GM21381 (cell line): ENCODE measurements around the gene PHC3.

Source experiments
- ATAC-seq: cut with Tn5 transposase; IDR thresholded peaks from one replicate; pipeline ENCODE4 v1.9.1; 2021; ENCODE audit warnings: mild to moderate bottlenecking, moderate library complexity; ENCODE audit not compliant: unreplicated experiment

Gene PHC3

DNA sequence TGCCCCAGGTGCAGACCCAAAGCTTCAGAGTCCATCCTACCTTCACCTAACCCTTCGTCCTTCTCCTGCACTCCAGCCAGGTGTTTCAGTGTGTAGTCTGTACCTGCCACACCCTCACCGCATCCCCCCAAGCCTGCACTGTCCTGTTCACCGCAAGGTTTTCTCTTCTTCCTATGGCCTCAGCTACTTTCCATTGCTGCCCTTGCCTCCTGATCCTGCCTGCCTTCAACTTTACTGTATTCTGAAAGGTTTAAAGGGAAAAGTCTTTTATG is 134.5 kb downstream of the PHC3 start:
- no peak for ATAC-seq

DNA sequence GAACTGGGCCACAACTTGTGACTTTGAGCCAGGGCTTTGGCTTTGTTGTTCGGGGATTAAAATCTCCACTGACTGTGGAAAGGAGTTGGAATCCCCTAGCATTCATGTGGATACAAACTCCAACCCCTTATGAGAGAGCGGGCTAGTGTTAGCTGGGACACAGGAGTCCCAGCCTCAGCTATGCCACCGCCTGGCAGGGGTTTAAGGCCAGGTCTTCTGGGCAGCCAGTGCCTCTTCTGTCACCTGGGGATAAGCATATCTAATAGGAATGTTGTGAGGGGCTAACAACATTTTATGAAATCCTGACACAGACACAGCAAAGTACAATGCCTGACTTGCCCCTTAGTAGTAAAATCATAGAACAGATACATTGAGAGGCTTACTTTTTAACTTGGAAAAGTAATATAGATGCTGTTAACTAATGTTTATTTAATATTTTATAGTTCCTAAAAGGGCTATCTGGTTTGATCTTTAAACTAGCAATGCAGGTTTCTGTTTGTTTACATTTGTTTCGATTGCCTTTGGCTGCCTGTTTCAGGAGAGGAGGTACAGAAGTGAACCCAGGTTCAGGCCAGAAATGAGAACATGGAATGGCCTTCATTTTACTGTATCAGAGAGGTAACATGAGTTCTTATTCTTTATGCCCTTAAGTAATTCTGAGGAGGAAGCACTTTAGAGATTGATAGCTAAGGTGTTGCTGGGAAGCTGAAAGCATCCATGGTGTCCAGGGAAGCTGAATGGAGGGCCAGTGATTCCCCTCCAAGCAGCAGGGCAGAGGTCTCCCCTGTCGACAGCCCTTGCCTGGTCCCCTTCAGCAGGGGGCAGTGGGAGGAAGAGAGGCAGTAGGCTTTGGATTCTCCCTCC is 135.0 kb downstream of the PHC3 start:
- ATAC-seq = no peak

DNA sequence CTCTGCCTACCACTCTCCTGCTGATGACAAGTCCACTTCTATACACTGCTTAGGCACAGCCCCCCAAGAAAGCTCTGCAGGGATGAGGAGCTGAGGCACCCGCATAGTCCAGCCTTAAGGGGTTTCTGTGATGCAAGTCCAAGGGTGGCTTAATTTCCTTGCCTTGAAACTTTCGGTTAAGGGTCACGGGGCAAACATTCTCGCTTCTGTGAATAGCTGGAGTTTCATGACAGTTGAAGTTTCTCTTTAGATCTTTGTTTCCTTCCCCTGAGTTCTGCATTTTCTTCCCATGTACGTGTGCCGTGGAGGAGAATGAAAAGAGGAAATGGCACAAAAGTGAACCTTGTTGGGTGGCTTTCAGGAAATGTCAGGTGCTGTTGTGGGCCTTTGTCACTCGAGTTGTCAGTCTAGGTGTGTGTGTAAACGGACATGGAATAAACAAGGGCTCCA is 136.7 kb downstream of the PHC3 start:
- ATAC-seq = peak; percentile 83

DNA sequence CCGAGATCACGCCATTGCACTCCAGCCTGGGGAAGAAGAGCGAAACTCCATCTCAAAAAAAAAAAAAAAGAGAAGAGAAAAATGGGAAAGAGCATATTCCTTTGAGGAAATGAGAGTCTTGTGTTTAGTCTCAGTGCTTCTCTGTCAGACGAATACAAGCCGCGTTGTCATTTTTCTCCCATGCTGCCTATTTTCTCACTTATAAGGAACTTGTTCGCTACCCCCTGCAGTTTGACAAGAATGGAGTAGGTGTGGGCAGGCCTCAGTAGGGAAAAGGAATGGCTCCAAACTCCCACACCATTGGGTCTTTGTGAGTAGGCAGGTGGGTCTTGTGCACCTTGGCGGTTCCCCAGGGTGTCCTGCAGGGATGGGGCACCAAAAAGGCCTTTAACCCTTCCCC is 137.3 kb downstream of the PHC3 start:
- ATAC-seq = no peak

DNA sequence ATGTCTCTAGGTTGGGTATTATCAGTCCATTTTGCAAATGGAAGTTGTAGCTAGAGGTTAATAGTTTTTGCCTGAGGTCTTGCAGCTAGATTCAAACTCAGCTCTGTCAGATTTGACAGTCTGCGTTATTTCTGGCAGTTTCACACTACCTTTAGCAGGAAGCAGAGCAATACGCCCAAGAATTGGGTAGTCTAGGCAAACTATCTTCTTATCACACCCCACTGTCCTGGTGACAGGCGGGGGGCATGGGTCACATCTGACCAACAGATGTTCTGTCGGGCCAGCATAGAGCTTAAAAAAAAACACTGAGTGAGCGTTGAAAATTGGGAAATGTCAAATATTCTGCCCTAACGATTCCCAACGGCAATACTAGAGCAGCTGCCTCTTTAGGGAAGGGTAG is 138.0 kb downstream of the PHC3 start:
- ATAC-seq = no peak

DNA sequence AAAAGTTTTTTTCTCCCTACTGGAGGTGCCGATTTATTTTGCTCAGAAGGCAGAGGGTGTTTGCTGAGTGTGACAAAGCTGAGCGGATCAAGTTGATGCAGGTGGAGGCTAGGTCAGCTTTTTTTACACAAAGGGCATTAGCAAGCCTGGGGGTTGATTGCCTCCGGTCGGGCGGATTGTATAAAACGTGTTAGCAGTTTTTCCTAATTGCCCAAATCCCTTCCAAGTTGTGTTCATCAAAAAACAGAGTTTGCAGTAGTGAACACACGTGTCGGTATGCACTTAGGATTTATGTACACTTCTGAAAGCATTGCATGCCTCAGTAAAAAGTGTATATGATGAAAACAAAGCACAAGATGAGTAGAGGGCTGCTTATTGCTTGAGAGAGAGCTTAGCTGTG is 141.1 kb downstream of the PHC3 start:
- ATAC-seq = no peak

DNA sequence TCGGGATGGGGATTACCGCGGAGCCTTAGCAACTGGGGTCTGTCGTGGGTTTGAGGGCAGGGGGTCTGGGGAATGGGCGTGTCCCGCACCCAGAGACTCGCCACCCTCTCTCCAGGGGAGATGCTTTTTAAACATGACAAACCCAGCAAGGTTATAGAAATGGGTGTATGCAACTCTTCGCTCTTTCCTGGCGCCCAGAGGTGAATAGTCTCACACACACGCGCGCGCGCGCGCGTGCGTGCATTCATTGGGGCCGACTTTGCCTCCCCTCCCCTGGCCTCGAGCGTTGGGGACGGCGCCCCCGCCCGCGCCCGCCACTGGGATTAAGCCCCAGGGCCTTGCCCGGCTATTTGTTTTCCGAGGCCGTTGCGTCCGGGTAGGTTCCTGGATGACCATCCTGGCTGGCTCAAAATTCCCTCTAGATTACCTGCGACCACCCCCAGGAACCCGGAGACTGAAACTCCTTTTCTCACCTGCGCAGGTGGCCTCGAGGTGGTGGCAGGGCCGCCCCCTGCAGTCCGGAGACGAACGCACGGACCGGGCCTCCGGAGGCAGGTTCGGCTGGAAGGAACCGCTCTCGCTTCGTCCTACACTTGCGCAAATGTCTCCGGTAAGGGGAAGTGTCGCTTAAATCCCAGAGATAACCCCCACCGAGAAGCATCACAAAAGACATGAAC is 143.0 kb downstream of the PHC3 start:
- ATAC-seq = peak; percentile 4
